GM21723 (cell line): ENCODE data around the gene RPS14.
"Not testable (repeated sequence)": the region's sequence is repeated elsewhere in the genome, so short reads cannot be mapped to it uniquely, and the experiment has no call there.

ENCODE experiments used
- ATAC-seq: cut with Tn5 transposase; IDR thresholded peaks from one replicate; pipeline ENCODE4 v1.9.1; 2021; ENCODE audit warnings: mild to moderate bottlenecking, moderate library complexity; ENCODE audit not compliant: unreplicated experiment

The RPS14 gene

DNA sequence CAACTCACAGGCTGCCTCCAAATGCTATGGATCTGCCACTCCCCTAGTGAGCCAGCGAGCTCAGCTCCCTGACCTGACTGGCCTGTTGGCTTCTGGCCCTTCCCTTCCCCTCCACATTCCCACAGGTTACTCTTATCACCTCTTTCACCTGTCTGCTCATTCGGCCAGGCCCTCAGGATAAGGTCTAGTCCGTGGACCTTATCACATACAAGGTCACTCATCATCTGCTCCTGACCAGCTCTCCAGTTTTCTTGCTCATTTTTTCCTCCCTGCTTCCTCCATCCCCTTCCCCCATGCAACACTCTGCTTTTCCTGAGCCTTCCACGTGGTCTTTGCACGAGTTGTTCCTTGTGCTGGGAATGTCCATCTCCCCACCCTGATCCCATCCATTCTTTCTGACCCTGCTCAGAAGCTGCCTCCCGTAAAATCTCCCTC lies 32.5 kb upstream of the RPS14 start:
- ATAC-seq = no peak

- ATAC-seq = no peak
These were observed 32.1 kb upstream of the RPS14 start for GRCh38 chr5:150481708-150481965.

GRCh38 chr5:150479416-150479815 lies 29.9 kb upstream of the RPS14 start:
- no peak for ATAC-seq

DNA sequence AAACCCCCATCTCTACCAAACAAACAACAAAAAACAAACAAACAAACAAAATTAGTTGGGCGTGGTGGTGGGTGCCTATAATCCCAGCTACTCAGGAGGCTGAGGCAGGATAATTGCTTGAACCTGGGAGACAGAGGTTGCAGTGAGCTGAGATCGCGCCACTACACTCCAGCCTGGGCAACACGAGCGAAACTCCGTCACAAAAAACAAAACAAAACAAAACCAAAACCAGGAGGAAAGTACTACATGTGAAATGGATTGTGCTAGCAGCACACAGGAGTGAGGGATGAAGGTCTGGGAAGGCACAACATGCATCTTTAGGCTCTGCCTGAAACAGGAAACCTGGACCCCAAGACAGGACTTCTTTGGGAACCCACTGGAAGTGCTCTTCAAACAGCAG lies 27.0 kb upstream of the RPS14 start:
- ATAC-seq = not testable (repeated sequence)

GRCh38 chr5:150473673-150474358 lies 24.3 kb upstream of the RPS14 start:
- no peak for ATAC-seq

DNA sequence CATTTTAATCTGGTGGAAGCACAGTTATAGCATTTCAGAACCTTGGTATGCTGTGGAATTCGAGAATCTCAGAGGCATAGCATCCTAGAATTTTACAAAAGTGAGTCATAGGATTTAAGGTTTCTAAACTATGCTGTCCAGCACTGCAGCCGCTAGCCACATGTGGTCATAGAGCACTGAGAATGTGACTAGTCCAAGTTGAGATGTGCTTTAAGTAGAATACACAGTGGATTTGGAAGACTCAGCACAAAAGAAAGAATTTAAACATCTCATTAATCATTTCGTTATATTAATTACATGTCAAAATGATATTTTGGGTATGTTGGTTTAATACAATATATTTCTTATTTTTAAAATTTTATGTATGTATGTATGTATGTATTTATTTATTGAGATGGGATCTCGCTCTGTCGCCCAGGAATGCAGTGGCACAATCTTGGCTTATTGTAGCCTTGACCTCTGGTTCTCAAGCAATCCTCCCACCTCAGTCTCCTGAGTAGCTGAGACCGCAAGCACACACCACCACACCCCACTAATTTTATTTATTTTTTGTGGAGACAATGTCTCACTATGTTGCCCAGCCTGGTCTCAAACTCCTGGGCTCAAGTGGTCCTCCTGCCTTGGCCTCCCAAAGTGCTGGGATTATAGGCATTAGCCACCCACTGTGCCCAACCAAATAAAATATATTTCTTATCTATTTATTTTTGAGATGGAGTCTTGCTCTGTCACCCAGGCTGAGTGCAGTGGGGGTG lies 20.4 kb upstream of the RPS14 start:
- ATAC-seq = no peak

DNA sequence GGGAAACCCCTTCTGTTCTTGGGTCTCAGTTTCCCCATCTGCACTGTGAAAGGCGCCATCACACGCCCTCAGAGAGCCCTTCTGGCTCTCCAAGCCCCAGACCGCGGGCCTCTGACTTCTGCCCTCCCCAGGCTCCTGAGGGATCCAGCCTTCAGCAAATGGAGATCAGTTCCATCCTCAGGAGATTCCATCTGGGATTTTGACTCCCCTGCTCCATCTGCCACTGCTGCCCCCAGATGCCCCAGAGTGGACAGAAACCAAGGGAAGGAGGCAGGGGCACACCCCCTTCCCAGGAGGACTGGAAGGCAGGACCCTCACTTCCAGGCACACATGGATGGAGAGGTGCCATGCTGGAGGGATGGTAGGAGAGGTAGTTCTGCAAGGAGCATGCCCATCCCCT lies 18.7 kb upstream of the RPS14 start:
- no peak for ATAC-seq

DNA sequence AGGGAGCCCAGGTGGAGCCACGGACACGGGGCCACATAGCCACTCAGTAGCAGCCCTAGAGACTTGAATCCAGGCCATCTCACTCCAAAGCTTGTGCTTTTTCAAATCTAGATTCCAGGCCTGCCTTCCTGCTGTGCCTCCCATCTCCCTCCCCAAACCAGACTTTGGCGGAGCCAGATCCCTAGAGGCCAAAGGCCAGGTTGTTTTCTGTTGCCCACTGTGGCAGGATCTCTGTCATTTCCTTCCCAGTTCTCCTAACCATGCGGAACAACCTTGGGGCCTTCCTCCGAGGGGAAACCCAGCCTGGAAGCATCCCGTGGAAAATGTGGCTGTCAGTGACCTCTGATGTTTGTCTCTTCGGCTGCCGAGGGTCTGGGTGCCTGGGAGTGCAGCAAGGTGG lies 16.4 kb upstream of the RPS14 start:
- no peak for ATAC-seq

- ATAC-seq = no peak
These were observed 15.0 kb upstream of the RPS14 start for GRCh38 chr5:150464554-150465012.

- peak; percentile 86 for ATAC-seq
These were observed 11.7 kb upstream of the RPS14 start for GRCh38 chr5:150461231-150461630.

DNA sequence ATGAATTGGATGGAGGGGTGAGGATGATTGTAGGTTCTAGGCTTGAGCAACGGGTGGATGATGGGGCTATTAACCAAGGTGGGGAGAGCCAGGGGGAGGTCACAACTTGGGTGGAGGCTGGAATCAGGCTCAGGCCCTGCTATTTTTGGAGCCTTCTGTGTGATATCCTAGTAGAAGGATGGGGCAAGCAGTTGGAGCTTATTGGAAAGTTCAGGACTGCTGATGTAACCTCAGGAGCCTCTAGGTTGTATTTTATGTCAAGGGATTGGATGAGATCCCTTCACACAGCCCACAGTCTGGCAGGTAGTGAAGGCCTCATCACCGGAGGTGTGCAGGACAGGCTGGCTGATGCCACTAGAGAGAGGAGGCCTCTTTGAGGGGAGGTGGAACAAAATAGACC lies 11.2 kb upstream of the RPS14 start:
- ATAC-seq = peak; percentile 14

- peak; percentile 73 for ATAC-seq
These were observed 9.4 kb upstream of the RPS14 start for GRCh38 chr5:150458802-150459557.

GRCh38 chr5:150457562-150458240 lies 8.2 kb upstream of the RPS14 start:
- ATAC-seq = no peak

DNA sequence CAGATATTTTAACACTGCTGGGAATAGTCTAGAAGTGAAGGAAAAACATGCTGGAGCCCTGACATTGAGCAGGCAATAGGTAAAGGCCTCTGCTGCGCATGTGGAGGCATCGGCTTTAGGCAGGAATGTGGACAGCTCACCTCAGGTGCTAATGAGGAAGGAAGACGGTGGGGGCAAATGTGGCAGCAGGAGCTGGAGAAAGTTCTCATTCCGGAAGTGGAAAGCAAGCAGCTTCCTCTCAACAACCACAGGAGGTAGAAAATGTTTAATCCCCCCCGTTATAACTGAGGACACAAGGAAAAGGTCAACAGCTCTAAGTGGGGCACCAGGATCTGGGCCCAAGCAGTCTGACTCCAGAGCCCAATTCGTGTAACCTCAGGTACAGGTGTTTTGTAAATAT lies 7.6 kb upstream of the RPS14 start:
- no peak for ATAC-seq

DNA sequence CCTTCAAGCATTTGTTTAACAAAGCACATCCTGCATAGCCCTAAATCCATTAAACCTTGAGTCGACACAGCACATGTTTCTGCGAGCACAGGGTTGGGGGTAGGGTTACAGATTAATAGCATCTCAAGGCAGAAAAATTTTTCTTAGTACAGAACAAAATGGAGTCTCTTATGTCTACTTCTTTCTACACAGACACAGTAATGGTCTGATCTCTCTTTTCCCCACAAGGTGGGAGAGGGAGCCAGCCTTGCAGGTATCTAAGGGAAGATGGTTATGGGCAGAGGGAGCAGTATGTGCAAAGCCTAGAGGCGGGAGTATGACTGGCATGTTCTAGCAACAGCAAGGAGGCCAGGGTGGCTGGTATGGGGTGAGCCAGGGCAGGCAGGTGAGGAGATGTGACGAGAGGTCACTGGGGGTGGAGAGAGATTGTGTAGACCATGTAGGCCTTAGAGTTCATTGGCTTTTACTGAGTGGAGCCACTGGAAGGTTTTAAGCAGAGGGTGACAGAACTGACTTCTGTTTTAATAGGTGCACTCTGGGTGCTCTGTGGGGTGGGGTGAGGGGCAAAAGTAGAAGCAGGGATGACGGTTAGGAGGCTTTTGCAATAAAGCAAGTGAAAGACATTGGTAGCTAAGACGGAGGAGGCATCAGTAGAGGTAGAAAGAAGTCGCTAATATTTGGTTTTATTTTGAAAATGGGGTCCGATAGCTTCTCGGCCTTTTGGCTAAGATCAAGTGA lies 5.1 kb upstream of the RPS14 start:
- no peak for ATAC-seq

DNA sequence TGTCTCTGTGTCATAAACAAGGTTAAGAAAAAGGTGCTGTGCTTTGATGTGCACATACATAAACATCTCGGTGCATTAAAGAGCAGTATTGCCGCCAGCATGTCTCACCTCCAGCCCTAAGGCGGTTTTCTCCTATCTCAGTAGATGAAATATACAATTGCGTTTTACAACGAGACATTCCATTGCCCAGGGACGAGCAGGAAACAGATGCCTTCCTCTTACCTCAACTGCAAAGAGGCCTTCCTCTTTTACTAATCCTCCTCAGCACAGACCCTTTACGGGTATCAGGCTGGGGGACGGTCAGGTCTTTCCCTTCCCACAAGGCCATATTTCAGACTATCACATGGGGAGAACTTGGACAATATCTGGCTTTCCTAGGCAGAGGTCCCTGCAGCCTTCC lies 4.5 kb upstream of the RPS14 start:
- not testable (repeated sequence) for ATAC-seq

DNA sequence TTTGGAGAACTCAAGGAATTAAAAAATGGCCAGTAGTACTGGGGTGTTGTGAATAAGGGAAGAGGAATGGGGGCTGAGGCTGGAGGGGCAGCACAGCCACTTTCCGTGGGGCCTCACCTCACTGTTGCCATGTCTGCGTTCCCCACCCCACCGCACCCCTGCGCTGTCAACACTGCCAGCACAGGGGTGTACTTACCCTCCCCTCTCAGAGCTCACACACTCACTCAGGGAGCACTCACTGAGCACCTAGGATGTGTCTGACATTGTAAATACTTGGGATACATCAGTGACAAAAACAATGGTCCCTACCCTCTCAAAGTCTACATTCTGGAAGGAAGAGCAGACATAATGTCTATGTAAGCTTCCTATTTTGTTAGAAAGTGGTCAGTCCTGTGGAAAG lies 3.4 kb upstream of the RPS14 start:
- no peak for ATAC-seq

DNA sequence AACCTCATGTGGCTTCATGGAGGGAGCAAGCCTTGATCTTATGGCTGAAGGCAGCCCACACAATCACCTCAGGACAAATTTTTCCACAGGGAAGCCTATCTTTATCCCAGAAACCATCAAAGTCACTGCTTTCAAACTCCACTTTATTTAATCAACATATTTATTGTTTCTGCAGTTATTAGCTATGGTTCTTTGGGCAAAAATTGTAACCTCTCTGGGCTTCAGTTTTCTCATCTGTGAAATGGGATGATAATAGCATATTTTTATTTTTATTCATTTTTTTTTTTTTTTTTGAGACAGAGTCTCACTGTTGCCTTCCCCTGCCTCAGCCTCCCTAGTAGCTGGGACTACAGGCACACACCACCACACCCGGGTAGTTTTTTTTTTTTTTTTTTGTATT lies 2.1 kb upstream of the RPS14 start:
- no peak for ATAC-seq

- peak; percentile 44 for ATAC-seq
These were observed 505 bp downstream of the RPS14 start for GRCh38 chr5:150448952-150449516.

DNA sequence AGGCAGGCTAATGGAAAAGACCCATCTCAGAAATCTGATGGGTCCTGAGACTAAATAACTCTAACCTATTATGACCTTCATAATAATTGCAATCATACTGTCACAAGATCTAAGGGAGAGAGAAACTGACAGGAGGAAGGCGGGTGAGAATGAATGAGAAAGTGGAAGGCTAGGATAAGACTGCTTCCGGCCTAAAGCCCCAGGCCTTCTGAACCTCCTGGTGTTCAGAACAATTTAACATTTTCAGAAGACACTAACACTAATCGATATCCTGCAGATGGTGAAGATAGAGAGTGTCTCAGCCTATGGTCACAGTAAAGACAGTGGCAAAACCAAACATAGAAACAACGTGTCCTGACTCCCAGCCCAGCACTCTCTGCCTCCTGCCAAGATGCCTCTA lies 1.2 kb downstream of the RPS14 start:
- ATAC-seq = no peak
